Measurements from ENCODE around the gene ZNF285. TPM values are rescaled to one million over a fixed set of nuclear protein-coding genes. Genes with fewer than 3 reads are reported as not detected.
A peak's percentile ranks its signal among the peaks of the same experiment; 100 is the strongest.
"Not testable (repeated sequence)": the region's sequence is repeated elsewhere in the genome, so short reads cannot be mapped to it uniquely, and the experiment has no call there.

ZNF285 gene
- 3.7 and 4.1 TPM in 2 replicates for total RNA-seq (2014; rRNA removed; shearing (Covaris generic))

DNA sequence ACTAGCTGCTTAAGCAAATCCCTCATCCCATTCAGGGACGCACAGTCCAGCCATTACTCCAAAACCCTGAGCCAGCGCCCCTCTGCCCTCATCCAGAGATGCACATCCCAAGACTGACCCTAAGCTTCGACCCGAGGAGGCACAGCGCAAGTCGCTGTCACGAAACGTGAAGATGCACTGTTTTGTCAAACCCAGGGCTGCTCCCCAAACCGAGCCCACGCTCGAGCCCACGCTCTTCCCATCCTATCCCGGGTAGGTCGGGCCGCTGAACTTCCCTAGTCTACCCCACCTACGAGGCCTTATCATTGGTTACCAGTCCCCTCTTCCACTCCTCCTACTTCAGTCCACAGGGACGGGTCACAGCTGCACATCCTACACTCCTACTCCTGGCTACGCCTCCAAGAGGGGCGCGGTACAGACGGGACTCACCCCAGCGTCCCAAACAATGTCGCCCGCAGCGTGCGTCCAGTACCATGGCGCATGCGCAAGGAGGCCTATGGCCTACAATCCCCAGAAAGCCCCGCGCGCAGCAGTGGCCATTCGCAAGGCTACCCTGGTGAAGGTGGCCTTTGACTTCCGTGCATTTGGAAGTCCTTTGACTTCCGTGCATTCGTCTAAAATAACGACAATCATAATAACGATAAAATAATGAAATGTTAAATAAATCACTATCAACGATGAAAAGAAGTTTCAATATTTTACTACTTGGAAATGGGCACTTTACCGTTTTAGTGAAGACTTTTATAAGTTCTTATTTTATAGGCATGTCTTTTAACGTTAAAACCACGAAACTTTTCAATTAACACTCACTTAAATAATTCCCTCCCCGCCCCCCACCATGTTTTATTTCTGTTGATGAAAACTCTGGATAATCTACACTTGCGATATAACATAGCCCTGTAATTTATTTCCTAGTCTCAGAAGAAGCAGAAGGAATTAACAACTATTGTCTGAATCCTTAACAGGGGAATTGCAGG is at the start of gene ZNF285:
ZNF285 (minus strand) TSS at position 470 of the 977 bp plus-strand sequence. CDS start 4,395 bp downstream, outside the sequence.
- peak; percentile 86 to 94 for DNase-seq (ENCODE audit: low read depth in 1 of 2, low spot score in 2 of 2)
- H3K36me3 ChIP-seq = no peaks in the 10 kb centered on the region
- peak within 1 kb of the TSS; percentile 46 for H3K4me3 ChIP-seq
- H3K4me1 ChIP-seq (replicated peaks) = no peaks in the 10 kb centered on the region
- peaks cover 2% of the 10 kb centered on the region; the same call in 1 of the 2 replicates for H3K9me3 ChIP-seq (replicated peaks)
- no peaks in the 10 kb centered on the region for H3K27me3 ChIP-seq (replicated peaks)
- H3K27ac ChIP-seq = no peak within 1 kb of the TSS

DNA sequence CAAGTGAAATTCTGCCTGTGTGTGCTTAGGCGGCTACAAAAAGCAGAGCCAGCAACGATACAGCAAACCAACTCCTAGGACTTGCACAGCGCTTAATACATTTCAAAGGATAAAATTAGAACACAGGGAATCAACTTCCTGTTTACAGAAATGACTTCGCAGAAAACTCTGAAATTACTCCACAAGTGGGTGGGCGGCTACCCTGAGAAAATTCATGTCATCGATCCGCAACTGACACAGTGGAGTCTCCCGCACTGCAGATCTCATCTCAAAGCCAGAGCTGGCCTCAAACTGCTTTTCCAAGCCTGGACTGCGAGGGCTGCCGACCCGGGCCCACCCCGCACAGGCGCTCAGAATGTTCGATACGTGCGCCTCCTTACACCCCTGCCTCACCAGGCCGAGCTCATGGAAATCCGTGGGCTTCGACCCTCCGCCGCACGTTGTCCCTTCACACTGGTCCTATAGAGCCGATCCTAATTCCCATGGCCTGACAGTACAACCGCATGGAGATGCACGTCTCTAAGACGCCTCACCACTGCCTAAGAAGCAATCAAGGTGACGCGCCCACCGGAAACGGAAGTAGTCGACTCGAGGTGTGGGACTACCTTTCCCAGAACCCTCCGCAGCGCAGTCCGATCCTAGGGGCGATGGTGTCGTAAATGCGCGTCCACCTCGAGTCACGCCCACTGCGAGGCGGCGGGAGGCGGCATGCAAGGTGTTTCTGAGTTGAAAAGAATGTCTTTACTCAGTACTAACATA is 46.7 kb upstream of the ZNF285 start, which contains the start of gene ZNF229:
ZNF229 (minus strand) TSS at position 557 of the 759 bp plus-strand sequence. CDS start 5,625 bp downstream, outside the sequence.
- Histone ChIP-seq H3K4me3 (peak within 1 kb of the TSS; percentile 46), H3K9me3 (replicated peaks) (peaks cover 21% of the 10 kb centered on the region), H3K36me3 (peaks cover 2% of the 10 kb centered on the region; the same call in 1 of the 2 replicates), H3K27me3 (replicated peaks) (no peaks in the 10 kb centered on the region), H3K4me1 (replicated peaks) (peaks cover 8% of the 10 kb centered on the region), H3K27ac (peak within 1 kb of the TSS; percentile 59)
- peak; percentile 49 to 83 for DNase-seq (ENCODE audit: low read depth in 1 of 2, low spot score in 2 of 2)

DNA sequence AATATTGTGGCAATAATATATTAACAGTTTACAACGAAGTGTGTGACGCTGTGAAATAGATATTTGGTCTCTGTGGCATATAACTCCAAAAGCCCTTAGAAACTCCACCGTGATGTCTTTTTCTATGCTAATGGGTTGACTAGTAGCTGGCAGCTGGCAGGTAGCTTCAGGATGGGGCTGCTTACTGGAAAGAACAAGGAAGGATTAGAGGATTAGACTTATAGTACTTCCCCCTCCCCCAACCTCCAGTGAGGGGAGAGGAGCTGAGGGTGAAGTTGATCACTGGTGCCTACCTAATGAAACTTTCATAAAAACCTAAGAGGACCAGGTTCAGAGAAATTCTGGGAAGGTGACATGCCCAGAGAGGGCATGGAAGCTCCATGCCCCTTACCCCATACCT is 37.0 kb upstream of the ZNF285 start:
- Histone ChIP-seq H3K27me3 (replicated peaks) (no peaks in the 10 kb centered on the region), H3K9me3 (replicated peaks) (peaks cover 12% of the 10 kb centered on the region), H3K4me1 (replicated peaks) (no peaks in the 10 kb centered on the region), H3K4me3 (no peak overlapping the region), H3K27ac (no peak overlapping the region), H3K36me3 (no peaks in the 10 kb centered on the region)
- no peak for DNase-seq (ENCODE audit: low read depth in 1 of 2, low spot score in 2 of 2)

DNA sequence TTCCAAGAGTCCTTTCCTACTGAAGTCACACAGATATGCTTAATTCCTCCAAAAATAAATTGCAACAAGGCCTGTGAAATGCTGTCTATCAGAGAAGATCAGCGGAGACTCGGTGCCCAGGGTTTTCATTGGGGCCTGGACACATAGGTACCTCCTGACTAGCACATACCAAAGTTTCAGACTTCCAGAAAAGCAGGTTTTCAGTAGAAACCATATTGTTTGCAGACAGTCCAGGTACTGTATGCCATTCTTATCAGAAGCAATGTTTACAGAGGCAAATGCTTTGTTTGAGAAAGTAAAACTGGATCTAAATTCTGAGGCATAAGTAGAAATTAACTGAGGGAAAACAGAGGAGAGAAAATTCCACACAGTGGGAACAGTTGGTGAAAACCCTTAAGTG is 34.0 kb upstream of the ZNF285 start:
- Histone ChIP-seq H3K4me1 (replicated peaks) (no peaks in the 10 kb centered on the region), H3K4me3 (no peak overlapping the region), H3K27ac (no peak overlapping the region), H3K27me3 (replicated peaks) (no peaks in the 10 kb centered on the region), H3K36me3 (no peaks in the 10 kb centered on the region), H3K9me3 (replicated peaks) (peaks cover 12% of the 10 kb centered on the region; the same call in 1 of the 2 replicates)
- DNase-seq (ENCODE audit: low read depth in 1 of 2, low spot score in 2 of 2) = no peak

DNA sequence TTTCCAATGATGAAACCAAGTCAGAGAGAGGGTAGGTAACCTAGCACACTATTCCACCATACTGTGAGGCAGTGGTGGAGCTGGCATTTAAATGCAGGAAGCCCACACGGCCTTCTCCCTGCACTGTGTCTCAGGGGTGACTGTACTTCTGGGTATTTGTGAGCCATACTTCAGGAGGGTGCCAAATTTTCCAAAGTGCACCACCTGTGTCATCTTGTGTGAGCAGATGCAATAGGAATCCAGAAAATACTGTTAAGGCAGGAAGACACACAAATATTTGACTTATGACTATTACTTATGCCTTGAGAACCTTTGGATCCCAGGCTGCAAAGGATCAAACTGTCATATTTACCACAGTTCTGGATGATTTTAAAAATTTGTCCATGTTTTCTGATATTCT is 29.5 kb upstream of the ZNF285 start:
- Histone ChIP-seq H3K36me3 (no peaks in the 10 kb centered on the region; the same call in 1 of the 2 replicates), H3K4me1 (replicated peaks) (no peaks in the 10 kb centered on the region), H3K27ac (no peak overlapping the region), H3K9me3 (replicated peaks) (peaks cover 16% of the 10 kb centered on the region), H3K4me3 (no peak overlapping the region), H3K27me3 (replicated peaks) (no peaks in the 10 kb centered on the region)
- DNase-seq (ENCODE audit: low read depth in 1 of 2, low spot score in 2 of 2) = no peak

DNA sequence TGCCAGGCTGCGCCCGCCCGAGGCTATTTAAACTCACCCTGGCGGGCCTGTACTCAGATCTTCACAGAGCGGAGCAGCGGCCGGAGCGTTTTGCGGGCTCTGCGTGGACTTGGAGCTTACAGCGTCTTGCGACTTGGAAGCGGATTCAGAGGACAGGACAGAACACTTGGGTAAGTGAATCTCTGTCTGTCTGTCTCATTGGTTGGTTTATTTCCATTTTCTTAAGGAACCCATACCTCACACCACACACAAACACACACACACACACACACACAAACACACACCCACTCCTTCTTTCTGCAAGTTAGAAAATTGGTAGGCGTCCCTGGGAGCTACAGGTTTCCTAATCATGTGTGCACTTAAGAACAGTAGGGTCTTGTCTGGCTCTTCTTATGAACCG is 14.1 kb upstream of the ZNF285 start:
- not testable (repeated sequence) for H3K27ac ChIP-seq; H3K4me1 ChIP-seq (replicated peaks); DNase-seq (ENCODE audit: low read depth in 1 of 2, low spot score in 2 of 2); H3K4me3 ChIP-seq; H3K9me3 ChIP-seq (replicated peaks); H3K36me3 ChIP-seq; H3K27me3 ChIP-seq (replicated peaks)

DNA sequence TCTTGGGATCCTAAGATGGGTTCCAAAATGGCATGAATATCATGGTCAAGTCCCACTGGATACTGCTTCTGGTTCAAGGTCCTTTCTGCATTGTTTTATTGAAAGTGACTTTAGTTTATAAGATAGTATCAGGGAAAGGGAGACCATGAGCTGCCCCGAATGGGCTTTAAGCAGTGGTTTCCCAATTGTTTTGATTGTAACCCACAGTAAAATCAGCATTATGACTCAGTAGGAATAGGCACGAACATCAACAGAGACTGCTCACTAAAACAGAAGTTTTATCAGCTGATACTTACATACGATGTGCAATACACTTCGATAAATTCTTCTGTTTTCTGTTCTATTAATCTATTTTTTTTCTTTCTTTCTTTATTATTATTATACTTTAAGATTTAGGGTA is 12.1 kb downstream of the ZNF285 start:
- DNase-seq (ENCODE audit: low read depth in 1 of 2, low spot score in 2 of 2); H3K36me3 ChIP-seq; H3K9me3 ChIP-seq (replicated peaks); H3K4me1 ChIP-seq (replicated peaks); H3K27ac ChIP-seq; H3K4me3 ChIP-seq: not testable (repeated sequence)
- peaks cover 22% of the 10 kb centered on the region for H3K27me3 ChIP-seq (replicated peaks)

DNA sequence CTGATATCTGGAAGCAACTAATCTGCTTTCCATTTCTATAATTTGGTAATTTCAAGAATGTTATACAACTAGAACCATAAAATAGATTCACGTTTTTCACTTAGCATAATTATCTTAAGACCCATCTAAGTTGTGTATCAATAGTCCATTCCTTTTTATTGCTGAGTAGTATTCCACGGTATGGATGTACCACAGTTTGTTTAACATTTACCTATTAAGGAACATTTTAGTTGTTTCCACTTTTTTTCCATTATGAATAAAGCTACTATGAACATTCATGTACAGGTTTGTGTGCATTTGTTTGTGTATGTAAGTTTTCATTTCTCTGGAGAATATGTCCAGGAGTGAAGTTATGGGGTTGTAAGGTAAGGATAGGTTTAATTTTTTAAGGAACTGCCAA is 26.6 kb downstream of the ZNF285 start:
- H3K9me3 ChIP-seq (replicated peaks) = no peaks in the 10 kb centered on the region
- no peaks in the 10 kb centered on the region for H3K27me3 ChIP-seq (replicated peaks)
- H3K27ac ChIP-seq = no peak overlapping the region
- no peaks in the 10 kb centered on the region for H3K36me3 ChIP-seq
- H3K4me1 ChIP-seq (replicated peaks) = no peaks in the 10 kb centered on the region
- DNase-seq (ENCODE audit: low read depth in 1 of 2, low spot score in 2 of 2) = no peak
- no peak overlapping the region for H3K4me3 ChIP-seq

DNA sequence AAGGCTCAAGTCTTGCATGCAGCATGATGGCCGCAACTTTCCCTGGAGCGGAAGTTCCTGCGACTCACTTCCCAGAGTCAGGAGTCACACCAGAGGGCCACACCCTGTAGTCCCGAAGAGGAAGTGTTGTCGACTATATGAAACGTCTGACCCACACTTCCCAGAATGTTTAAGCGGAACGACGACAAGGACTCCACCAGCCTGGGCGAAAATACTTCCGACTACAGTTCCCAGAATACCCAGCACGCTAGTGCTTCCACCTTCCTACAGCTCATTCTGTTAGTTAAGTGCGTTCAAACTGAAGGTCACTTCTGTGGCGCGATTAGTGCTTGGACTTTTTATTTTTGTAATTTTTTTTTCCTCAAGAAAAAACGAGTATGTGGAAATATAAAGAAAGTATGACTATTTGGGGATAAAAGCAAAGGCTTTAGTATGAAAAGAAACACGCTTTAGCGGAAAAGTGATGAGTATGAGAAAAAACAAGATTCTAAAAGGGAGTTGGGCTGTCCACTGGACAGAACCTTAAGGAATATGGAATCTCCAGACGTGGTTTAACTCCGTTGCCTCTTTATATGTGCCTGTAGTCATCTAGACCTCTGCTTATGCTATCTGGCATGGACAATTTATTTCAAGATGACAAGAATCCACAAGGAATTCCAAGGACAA is 29.5 kb downstream of the ZNF285 start:
- Histone ChIP-seq H3K4me1 (replicated peaks) (no peaks in the 10 kb centered on the region), H3K36me3 (no peaks in the 10 kb centered on the region), H3K27ac (no peak overlapping the region), H3K27me3 (replicated peaks) (no peaks in the 10 kb centered on the region), H3K4me3 (no peak overlapping the region), H3K9me3 (replicated peaks) (no peaks in the 10 kb centered on the region)
- DNase-seq (ENCODE audit: low read depth in 1 of 2, low spot score in 2 of 2) = no peak

DNA sequence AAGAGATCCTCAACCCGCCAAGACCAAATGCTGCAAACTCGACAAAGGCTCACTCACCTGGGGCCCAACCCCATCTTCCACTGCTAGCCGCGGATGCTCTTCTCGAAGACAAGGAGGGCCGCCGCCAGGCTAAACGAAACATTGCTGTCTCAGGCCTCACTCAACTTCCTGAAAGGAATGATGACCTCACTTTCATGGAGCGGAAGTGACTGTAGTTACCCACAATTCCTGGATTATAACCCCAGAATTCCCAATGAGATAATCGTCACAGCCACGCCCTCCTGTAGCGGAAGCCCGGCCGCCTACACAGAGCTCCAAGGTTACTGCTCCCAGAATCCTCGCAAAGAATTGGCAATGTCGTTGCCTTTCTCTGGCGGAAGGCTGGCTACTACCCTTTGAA is 34.4 kb downstream of the ZNF285 start:
- no peaks in the 10 kb centered on the region for H3K4me1 ChIP-seq (replicated peaks)
- H3K36me3 ChIP-seq = no peaks in the 10 kb centered on the region
- no peak overlapping the region for H3K27ac ChIP-seq
- DNase-seq (ENCODE audit: low read depth in 1 of 2, low spot score in 2 of 2) = no peak
- H3K9me3 ChIP-seq (replicated peaks) = no peaks in the 10 kb centered on the region
- no peaks in the 10 kb centered on the region for H3K27me3 ChIP-seq (replicated peaks)
- no peak overlapping the region for H3K4me3 ChIP-seq

DNA sequence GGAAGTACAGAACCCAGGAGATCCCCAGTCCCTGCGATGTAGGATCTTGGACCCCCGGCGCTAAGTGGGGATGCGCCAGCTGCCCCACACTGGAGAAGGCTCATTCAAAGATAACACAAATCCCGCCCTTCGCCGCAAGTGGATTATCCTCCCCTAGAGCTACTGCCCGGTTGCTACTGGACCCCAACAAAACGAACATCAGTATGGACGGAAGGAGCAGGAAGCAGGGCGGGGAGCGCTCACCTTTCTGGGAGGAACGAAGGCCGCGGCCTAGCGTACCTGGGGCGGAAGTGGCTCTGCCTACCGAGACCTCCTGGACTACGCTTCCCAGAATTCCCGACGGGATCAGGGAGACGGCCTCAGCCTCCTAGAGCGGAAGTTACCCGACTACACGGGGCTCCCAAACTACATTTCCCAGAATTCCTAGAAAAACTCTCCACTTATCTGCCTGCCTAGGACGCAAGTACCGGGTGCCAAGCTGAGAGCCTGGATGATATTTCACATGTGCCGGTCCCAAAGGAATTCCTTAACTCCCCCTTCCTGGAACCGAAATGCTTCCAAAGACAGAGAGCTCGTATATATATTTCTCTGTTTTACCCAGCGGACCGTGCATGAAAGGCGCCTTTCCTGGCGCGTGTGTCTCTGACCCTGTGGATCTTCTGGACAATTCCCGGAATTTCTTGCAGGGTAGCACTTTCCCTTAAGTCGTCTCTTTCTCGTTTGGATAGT is 44.9 kb downstream of the ZNF285 start, which contains the start of gene ZNF112:
ZNF112 (minus strand) TSS at position 298 of the 729 bp plus-strand sequence. CDS start 16,141 bp downstream, outside the sequence.
- Histone ChIP-seq H3K27me3 (replicated peaks) (no peaks in the 10 kb centered on the region), H3K27ac (no peak within 1 kb of the TSS), H3K36me3 (no peaks in the 10 kb centered on the region; the same call in 1 of the 2 replicates), H3K4me1 (replicated peaks) (no peaks in the 10 kb centered on the region), H3K9me3 (replicated peaks) (no peaks in the 10 kb centered on the region), H3K4me3 (peak within 1 kb of the TSS; percentile 54)
- peak; percentile 82 to 90 for DNase-seq (ENCODE audit: low read depth in 1 of 2, low spot score in 2 of 2)

DNA sequence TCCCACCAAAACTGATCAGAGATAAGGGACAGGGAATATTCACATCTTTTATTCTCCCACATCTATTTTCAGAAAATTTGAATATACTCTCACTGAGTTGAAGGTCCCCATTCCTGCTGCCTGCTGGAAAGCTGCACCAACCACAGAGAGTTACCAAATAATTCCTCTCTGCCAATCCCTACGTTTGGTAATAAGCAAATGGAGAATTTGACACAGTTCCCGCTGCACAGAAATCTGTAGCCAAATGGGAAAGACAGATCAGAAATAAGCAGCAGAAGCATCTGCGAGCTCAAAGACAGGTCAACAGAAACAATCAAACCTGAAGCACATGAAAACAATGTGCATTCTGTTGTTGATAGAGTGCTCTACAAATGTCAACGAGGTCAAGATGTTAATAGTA is 54.9 kb downstream of the ZNF285 start:
- Histone ChIP-seq H3K4me1 (replicated peaks) (no peaks in the 10 kb centered on the region), H3K36me3 (peaks cover 6% of the 10 kb centered on the region), H3K27ac (no peak overlapping the region), H3K4me3 (no peak overlapping the region), H3K27me3 (replicated peaks) (no peaks in the 10 kb centered on the region), H3K9me3 (replicated peaks) (peaks cover 3% of the 10 kb centered on the region; the same call in 1 of the 2 replicates)
- DNase-seq (ENCODE audit: low read depth in 1 of 2, low spot score in 2 of 2) = no peak

DNA sequence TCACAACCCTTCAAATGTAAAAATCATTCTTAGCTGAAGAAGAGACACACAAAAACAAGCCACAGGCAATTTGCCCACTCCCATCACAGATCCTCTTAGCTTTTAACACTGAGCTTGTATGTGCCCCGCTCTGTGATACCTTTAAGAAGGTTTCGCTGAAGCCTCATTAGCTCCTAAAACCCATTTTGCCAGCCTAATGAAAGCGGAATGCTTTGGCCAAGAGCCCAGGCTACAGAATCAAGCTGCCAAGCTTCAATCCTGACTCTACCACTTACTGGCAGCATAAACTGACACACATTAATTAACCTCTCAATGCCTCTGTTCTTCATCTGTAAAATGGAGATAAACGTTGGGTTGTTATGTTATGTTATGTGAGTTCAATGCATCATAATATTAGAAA is 55.4 kb downstream of the ZNF285 start:
- Histone ChIP-seq H3K9me3 (replicated peaks) (peaks cover 3% of the 10 kb centered on the region; the same call in 1 of the 2 replicates), H3K4me3 (no peak overlapping the region), H3K27me3 (replicated peaks) (no peaks in the 10 kb centered on the region), H3K27ac (no peak overlapping the region), H3K36me3 (peaks cover 7% of the 10 kb centered on the region), H3K4me1 (replicated peaks) (no peaks in the 10 kb centered on the region)
- no peak for DNase-seq (ENCODE audit: low read depth in 1 of 2, low spot score in 2 of 2)

Data from SJSA1 (cell line).